Fibroblast of mammary gland (primary cell): Measurements from ENCODE around the gene KCNIP3.

Experiments
- DNase-seq: peaks from one replicate; pipeline ENCODE4 v3.0.0-alpha.2; 2010; ENCODE audit warnings: low read depth
- H3K4me3 ChIP-seq: 2 replicates; pipeline ENCODE4 v1.5.1; 2011; ENCODE audit warnings: low read depth, mild to moderate bottlenecking, low read length, moderate library complexity; ENCODE audit not compliant: control insufficient read depth
- CTCF ChIP-seq: conservative IDR thresholded peaks from 2 replicates; pipeline ENCODE4 v1.5.1; 2011; ENCODE audit warnings: low read depth, low read length, inconsistent platforms; ENCODE audit not compliant: control insufficient read depth, insufficient read depth

Gene KCNIP3

GRCh38 chr2:95359031-95359430, 61.9 kb downstream of the KCNIP3 start:
- DNase-seq, result peak; percentile 65
- H3K4me3 ChIP-seq, result no peak overlapping the region

GRCh38 chr2:95359501-95359930, 62.4 kb downstream of the KCNIP3 start:
- no peak for TF ChIP-seq CTCF
- no peak for DNase-seq
- no peak overlapping the region for H3K4me3 ChIP-seq

More at GRCh38 chr2:95359031-95359430, 61.9 kb downstream of the KCNIP3 start:
- no peak for TF ChIP-seq CTCF

- DNase-seq, result no peak
- no peak for TF ChIP-seq CTCF
- no peak overlapping the region for H3K4me3 ChIP-seq
Observed at GRCh38 chr2:95361216-95361980, 64.3 kb downstream of the KCNIP3 start.

DNA sequence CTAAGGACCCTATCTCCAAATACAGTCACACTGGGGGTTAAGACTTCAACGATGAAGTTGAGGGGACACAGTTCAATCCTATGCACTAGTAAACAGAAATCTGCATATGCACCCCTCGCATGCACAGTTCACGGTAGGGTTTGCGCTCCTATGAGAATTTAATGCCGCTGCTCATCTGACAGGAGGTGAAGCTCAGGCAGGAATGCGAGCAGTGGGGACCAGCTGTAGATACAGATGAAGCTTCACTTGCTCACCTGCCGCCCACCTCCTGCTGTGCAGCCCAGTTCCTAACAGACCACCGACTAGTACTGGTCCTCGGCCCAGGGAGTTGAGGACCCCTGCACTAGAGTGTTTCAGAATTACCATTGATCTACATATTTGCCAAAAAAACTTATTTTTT, 65.3 kb downstream of the KCNIP3 start:
- no peak overlapping the region for H3K4me3 ChIP-seq
- no peak for DNase-seq
- TF ChIP-seq CTCF, result no peak

DNA sequence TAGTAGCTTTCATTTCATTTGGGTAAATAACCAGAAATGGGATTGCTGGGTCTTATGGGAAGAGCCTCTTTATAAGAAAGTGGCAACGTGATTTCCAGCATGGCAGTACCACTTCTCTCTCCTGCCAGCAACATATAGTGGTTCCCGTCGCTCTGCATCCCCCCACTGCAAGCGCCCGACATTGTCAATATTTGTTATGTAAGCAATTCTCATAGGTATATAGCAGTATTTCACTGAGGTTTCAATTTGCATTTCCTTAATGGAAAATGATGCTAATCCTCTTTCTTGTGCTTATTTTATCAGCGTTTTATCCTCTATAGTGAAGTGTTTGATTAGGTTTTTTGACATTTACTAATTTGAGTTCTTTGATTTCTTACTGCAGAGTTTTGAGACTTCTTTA, 69.4 kb downstream of the KCNIP3 start:
- TF ChIP-seq CTCF, result no peak
- H3K4me3 ChIP-seq, result no peak overlapping the region
- no peak for DNase-seq

DNA sequence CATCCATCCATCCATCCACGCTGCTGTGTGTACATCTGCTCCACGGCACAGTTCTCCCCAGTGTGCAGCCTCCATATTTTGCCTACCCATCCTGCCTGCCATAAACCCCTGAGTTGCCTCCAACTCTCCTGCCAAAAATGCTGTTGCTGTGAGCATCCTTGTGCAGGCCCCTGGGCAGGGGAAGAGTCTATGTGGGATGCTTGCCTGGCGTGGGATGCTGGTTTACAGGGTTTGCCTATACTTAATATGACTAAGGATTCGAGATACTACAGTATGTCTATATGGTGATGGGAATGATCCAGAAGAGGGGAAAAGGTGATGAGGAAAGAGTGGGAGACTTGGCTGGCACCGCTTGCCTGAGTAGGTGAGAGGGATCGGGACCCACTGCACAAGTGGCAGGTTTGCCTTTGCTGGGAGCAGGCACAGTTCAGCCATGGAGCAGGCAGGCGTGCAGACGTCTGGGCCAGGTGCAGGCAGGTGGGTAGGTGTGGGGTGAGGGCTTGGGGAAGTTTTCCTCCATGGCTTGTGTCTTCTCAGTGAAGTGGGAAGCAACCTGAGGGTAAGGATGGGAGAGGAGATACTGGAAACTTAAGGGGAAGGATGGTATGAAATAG, 75.2 kb downstream of the KCNIP3 start:
- H3K4me3 ChIP-seq, result no peak overlapping the region
- TF ChIP-seq CTCF, result no peak
- DNase-seq, result no peak

GRCh38 chr2:95372845-95373244, 75.7 kb downstream of the KCNIP3 start:
- no peak overlapping the region for H3K4me3 ChIP-seq
- no peak for DNase-seq
- no peak for TF ChIP-seq CTCF
